NCI-H460 (cell line): ENCODE measurements around the gene MYNN. TPM values are rescaled to one million over a fixed set of nuclear protein-coding genes. Genes with fewer than 3 reads are reported as not detected.

Source experiments
- DNase-seq: peaks from one replicate; pipeline ENCODE4 v3.0.0-alpha.2; 2016; ENCODE audit warnings: low read depth; ENCODE audit errors: extremely low read depth
- total RNA-seq: library from RNA; depleted of rRNA; stranded (reverse); fragments of >200 nt; shearing (Covaris generic); gene quantifications from 2 replicates; pipeline ENCODE4 v1.2.3, GENCODE V29; 2014

Gene MYNN
- total RNA-seq, 1 experiment from 2014 or later = 14.7 TPM

- DNase-seq = no peak
Observed at GRCh38 chr3:169774186-169774585, 990 bp downstream of the MYNN start.

- DNase-seq = no peak
Observed at GRCh38 chr3:169777822-169778221, 4.6 kb downstream of the MYNN start.

GRCh38 chr3:169780742-169781141, 7.5 kb downstream of the MYNN start:
- no peak for DNase-seq

- DNase-seq = no peak
Observed at GRCh38 chr3:169781209-169781855, 8.1 kb downstream of the MYNN start.

- DNase-seq = no peak
Observed at GRCh38 chr3:169787120-169787519, 13.9 kb downstream of the MYNN start.

- no peak for DNase-seq
Observed at GRCh38 chr3:169787791-169788190, 14.6 kb downstream of the MYNN start.

- DNase-seq = no peak
Observed at GRCh38 chr3:169790219-169790618, 17.0 kb downstream of the MYNN start.

- no peak for DNase-seq
Observed at GRCh38 chr3:169790687-169791429, 17.7 kb downstream of the MYNN start.

GRCh38 chr3:169792359-169792758, 19.2 kb downstream of the MYNN start:
- DNase-seq = no peak

- DNase-seq = no peak
Observed at GRCh38 chr3:169804681-169805080, 31.5 kb downstream of the MYNN start.

- no peak for DNase-seq
Observed at GRCh38 chr3:169809230-169809795, 36.1 kb downstream of the MYNN start.

- peak; percentile 11 for DNase-seq
Observed at GRCh38 chr3:169811631-169812331, 38.6 kb downstream of the MYNN start.

- peak; percentile 84 for DNase-seq
Observed at GRCh38 chr3:169812332-169813235, 39.4 kb downstream of the MYNN start, which contains the start of the genes LRRC34 and LRRIQ4. TSS of gene LRRC34 (minus strand) at chr3:169812904. CDS start at chr3:169812548, 356 bp downstream. TSS of gene LRRIQ4 (plus strand) at chr3:169812870. CDS start at chr3:169821922, 9,052 bp downstream.

GRCh38 chr3:169813278-169813677, 40.1 kb downstream of the MYNN start:
- no peak for DNase-seq

GRCh38 chr3:169813757-169814517, 40.7 kb downstream of the MYNN start:
- peak; percentile 33 for DNase-seq

GRCh38 chr3:169815590-169816150, 42.5 kb downstream of the MYNN start:
- DNase-seq = no peak

- DNase-seq = no peak
Observed at GRCh38 chr3:169818316-169818715, 45.1 kb downstream of the MYNN start.

- DNase-seq = no peak
Observed at GRCh38 chr3:169822091-169822490, 48.9 kb downstream of the MYNN start.

GRCh38 chr3:169822540-169822939, 49.3 kb downstream of the MYNN start:
- DNase-seq = no peak
